Neural cell (in vitro differentiated cells): ENCODE measurements around the gene FOXO1. TPM values are rescaled to one million over a fixed set of nuclear protein-coding genes. Genes with fewer than 3 reads are reported as not detected.

ENCODE experiments used
- H2AFZ ChIP-seq: fragments of 200-600, 300-800 bp; sonication (generic), shearing (Covaris generic); 2 replicates; pipeline ENCODE4 v1.6.0; 2014; ENCODE audit warnings: low read depth, mild to moderate bottlenecking, antibody characterized with exemption, low read length, moderate library complexity
- H3F3A ChIP-seq: fragments of 200-600 bp; shearing (Covaris generic); 2 replicates; pipeline ENCODE4 v1.6.1; 2016; ENCODE audit warnings: mild to moderate bottlenecking, moderate library complexity, mixed read lengths, antibody characterized with exemption, low read length; ENCODE audit not compliant: insufficient read depth, poor library complexity, severe bottlenecking
- H3K27ac ChIP-seq: fragments of 200-600, 300-800 bp; sonication (generic), shearing (Covaris generic); 2 replicates; pipeline ENCODE4 v1.5.1; 2014; ENCODE audit warnings: mild to moderate bottlenecking, low read length, moderate library complexity
- H3K27me3 ChIP-seq: fragments of 300-800, 200-600 bp; sonication (generic), shearing (Covaris generic); 2 replicates; pipeline ENCODE4 v1.6.0; 2014; ENCODE audit warnings: mild to moderate bottlenecking, low read depth, low read length, moderate library complexity; ENCODE audit not compliant: insufficient read depth
- H3K36me3 ChIP-seq: fragments of 300-800, 200-600 bp; sonication (generic), shearing (Covaris generic); 2 replicates; pipeline ENCODE4 v1.5.1; 2014; ENCODE audit warnings: mild to moderate bottlenecking, antibody characterized with exemption, low read length, moderate library complexity; ENCODE audit not compliant: insufficient read depth
- H3K4me2 ChIP-seq: fragments of 300-800, 200-600 bp; sonication (generic), shearing (Covaris generic); 2 replicates; pipeline ENCODE4 v1.6.0; 2014; ENCODE audit warnings: mild to moderate bottlenecking, low read length
- H3K4me3 ChIP-seq: fragments of 300-800, 200-600 bp; sonication (generic), shearing (Covaris generic); 2 replicates; pipeline ENCODE4 v1.5.1; 2014; ENCODE audit warnings: mild to moderate bottlenecking, low read length, moderate library complexity
- H3K79me2 ChIP-seq: fragments of 200-600 bp; shearing (Covaris generic); replicated peaks from 2 replicates; pipeline ENCODE4 v1.6.0; 2014; ENCODE audit warnings: mild to moderate bottlenecking, low read length, moderate library complexity; ENCODE audit not compliant: insufficient read depth
- H3K9ac ChIP-seq: fragments of 300-800, 200-600 bp; sonication (generic), shearing (Covaris generic); 2 replicates; pipeline ENCODE4 v1.6.1; 2016; ENCODE audit warnings: mild to moderate bottlenecking, low read length, mixed read lengths
- H3K9me2 ChIP-seq: fragments of 200-600 bp; shearing (Covaris generic); 2 replicates; pipeline ENCODE4 v1.6.1; 2016; ENCODE audit warnings: mild to moderate bottlenecking, low read length, mixed read lengths; ENCODE audit not compliant: insufficient read depth
- H3K9me3 ChIP-seq: fragments of 200-600, 300-800 bp; sonication (generic), shearing (Covaris generic); 2 replicates; pipeline ENCODE4 v1.6.1; 2016; ENCODE audit warnings: mild to moderate bottlenecking, mixed run types, low read length, moderate library complexity, mixed read lengths
- H4K20me1 ChIP-seq: fragments of 200-600 bp; shearing (Covaris generic); 2 replicates; pipeline ENCODE4 v1.6.1; 2016; ENCODE audit warnings: mild to moderate bottlenecking, mixed run types; ENCODE audit not compliant: insufficient read depth
- EP300 ChIP-seq: fragments of 450-650 bp; conservative IDR thresholded peaks from 2 replicates; pipeline ENCODE4 v1.6.1; 2014; ENCODE audit warnings: antibody characterized with exemption, mild to moderate bottlenecking, moderate library complexity; ENCODE audit not compliant: poor library complexity, severe bottlenecking
- EZH2 ChIP-seq: fragments of 200-600, 300-800 bp; shearing (Covaris generic), sonication (generic); IDR thresholded peaks from 2 replicates; pipeline ENCODE4 v1.6.1; 2014; ENCODE audit warnings: antibody characterized with exemption, low read length, borderline replicate concordance, mild to moderate bottlenecking; ENCODE audit not compliant: insufficient read depth, poor library complexity, severe bottlenecking
- MXI1 ChIP-seq: fragments of 450-650 bp; conservative IDR thresholded peaks from 2 replicates; pipeline ENCODE4 v1.6.1; 2014; ENCODE audit warnings: antibody characterized with exemption, mild to moderate bottlenecking; ENCODE audit not compliant: poor library complexity, severe bottlenecking
- POLR2AphosphoS5 ChIP-seq: IDR thresholded peaks from 2 replicates; pipeline ENCODE4 v1.6.1; 2012
- RAD21 ChIP-seq: fragments of 450-650 bp; conservative IDR thresholded peaks from 2 replicates; pipeline ENCODE4 v1.6.1; 2014; ENCODE audit warnings: antibody characterized with exemption, mild to moderate bottlenecking, moderate library complexity
- REST ChIP-seq: IDR thresholded peaks from 2 replicates; pipeline ENCODE4 v1.6.1; 2012; ENCODE audit warnings: borderline replicate concordance
- SMC3 ChIP-seq: fragments of 450-650 bp; conservative IDR thresholded peaks from 2 replicates; pipeline ENCODE4 v1.6.1; 2014; ENCODE audit warnings: antibody characterized with exemption, mild to moderate bottlenecking, moderate library complexity; ENCODE audit not compliant: poor library complexity
- TAF1 ChIP-seq: IDR thresholded peaks from 2 replicates; pipeline ENCODE4 v1.6.1; 2012; ENCODE audit warnings: low read depth
- polyA plus RNA-seq: library from polyadenylated mRNA; depleted of rRNA; stranded (reverse); fragments of >200 nt; gene quantifications from 2 replicates; pipeline ENCODE4 v1.2.3, GENCODE V29; 2014
- TF ChIP-seq, protein P1 (sequence below): fragments of 450-650 bp; IDR thresholded peaks from 2 replicates; pipeline ENCODE4 v1.5.1; 2014; ENCODE audit warnings: antibody characterized with exemption, mild to moderate bottlenecking, moderate library complexity; ENCODE audit not compliant: poor library complexity, severe bottlenecking

Gene FOXO1
- polyA plus RNA-seq, 1 donor from 2014 or later = 1.2 TPM

DNA sequence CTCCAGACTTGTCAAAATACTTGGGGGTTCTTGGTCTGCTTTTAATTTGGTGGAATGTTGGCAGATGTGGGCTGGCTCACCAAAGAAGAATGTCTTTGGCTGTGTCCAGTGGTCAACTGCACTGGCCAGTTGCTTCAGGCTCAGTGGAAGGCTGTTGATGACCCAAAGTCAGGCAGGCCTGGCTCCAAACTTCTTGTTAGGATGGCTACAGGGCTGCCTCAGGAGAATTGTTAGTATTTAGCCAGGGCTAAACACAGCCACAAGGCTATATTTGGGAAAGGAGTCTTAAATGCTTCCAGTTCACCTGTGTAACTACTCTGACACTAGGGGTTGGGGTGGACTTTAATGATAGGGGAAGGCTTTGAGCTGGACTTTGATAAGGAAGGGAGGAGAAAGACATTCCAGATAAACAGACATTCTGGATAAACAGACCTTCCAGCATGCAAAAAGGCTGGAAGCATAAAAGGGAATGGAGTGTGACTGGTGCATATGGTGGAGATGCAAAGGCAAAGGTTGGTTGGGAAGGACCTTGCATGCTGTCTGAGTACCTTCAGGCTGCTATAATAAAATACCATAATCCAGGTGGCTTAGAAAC is 116.8 kb downstream of the FOXO1 start:
- H3K36me3 ChIP-seq = no peaks in the 10 kb centered on the region
- no peak for TF ChIP-seq EZH2
- TF ChIP-seq, protein P1, sequence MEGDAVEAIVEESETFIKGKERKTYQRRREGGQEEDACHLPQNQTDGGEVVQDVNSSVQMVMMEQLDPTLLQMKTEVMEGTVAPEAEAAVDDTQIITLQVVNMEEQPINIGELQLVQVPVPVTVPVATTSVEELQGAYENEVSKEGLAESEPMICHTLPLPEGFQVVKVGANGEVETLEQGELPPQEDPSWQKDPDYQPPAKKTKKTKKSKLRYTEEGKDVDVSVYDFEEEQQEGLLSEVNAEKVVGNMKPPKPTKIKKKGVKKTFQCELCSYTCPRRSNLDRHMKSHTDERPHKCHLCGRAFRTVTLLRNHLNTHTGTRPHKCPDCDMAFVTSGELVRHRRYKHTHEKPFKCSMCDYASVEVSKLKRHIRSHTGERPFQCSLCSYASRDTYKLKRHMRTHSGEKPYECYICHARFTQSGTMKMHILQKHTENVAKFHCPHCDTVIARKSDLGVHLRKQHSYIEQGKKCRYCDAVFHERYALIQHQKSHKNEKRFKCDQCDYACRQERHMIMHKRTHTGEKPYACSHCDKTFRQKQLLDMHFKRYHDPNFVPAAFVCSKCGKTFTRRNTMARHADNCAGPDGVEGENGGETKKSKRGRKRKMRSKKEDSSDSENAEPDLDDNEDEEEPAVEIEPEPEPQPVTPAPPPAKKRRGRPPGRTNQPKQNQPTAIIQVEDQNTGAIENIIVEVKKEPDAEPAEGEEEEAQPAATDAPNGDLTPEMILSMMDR = no peak
- no peak for TF ChIP-seq REST
- no peak for TF ChIP-seq MXI1
- no peak for TF ChIP-seq RAD21
- no peak for TF ChIP-seq SMC3
- no peak for TF ChIP-seq POLR2AphosphoS5
- TF ChIP-seq EP300 = no peak
- no peak for TF ChIP-seq TAF1
- no peaks in the 10 kb centered on the region for H3K9me3 ChIP-seq
- H4K20me1 ChIP-seq = no peaks in the 10 kb centered on the region
- H3K4me2 ChIP-seq = no peak overlapping the region
- no peak overlapping the region for H3K27ac ChIP-seq
- no peaks in the 10 kb centered on the region for H3K27me3 ChIP-seq
- no peak overlapping the region for H3K9ac ChIP-seq
- H2AFZ ChIP-seq = no peak overlapping the region
- H3K4me3 ChIP-seq = no peak overlapping the region
- H3K79me2 ChIP-seq = no peaks in the 10 kb centered on the region
- no peaks in the 10 kb centered on the region for H3F3A ChIP-seq
- no peaks in the 10 kb centered on the region for H3K9me2 ChIP-seq

- Histone ChIP-seq H4K20me1 (no peaks in the 10 kb centered on the region), H3K9me3 (no peaks in the 10 kb centered on the region), H3K9ac (no peak overlapping the region), H3K27ac (no peak overlapping the region), H3K4me2 (no peak overlapping the region), H3K9me2 (no peaks in the 10 kb centered on the region), H3K27me3 (no peaks in the 10 kb centered on the region), H3K36me3 (no peaks in the 10 kb centered on the region), H3K4me3 (no peak overlapping the region), H3K79me2 (no peaks in the 10 kb centered on the region), H2AFZ (no peak overlapping the region), H3F3A (no peaks in the 10 kb centered on the region)
- TF ChIP-seq REST (no peak), EZH2 (no peak), EP300 (no peak)
Observed at GRCh38 chr13:40547591-40548315, 118.7 kb downstream of the FOXO1 start.
